H1 (cell line): ENCODE data around the gene GSDMA. TPM values are rescaled to one million over a fixed set of nuclear protein-coding genes. Genes with fewer than 3 reads are reported as not detected.

Experiments
- CTCF ChIA-PET: fragments of 300-600 bp; sonication (Branson Sonifier 250); formaldehyde crosslinking; loops from one replicate; lab custom pipeline; 2021; ENCODE audit not compliant: partially characterized antibody; lab: Charles Lee
- POLR2A ChIA-PET: fragments of 300-600 bp; sonication (Branson Sonifier 250); formaldehyde crosslinking; loops from one replicate; lab custom pipeline; 2021; ENCODE audit warnings: inconsistent platforms; ENCODE audit not compliant: partially characterized antibody; lab: Charles Lee
- DNase-seq, 2 experiments: peaks; one replicate each; pipeline versions ENCODE4 v3.0.0 to v3.0.0-alpha.2; 2010 to 2022; ENCODE audit warnings: low spot score in 2 of 2, low read depth in 1 of 2, mixed read lengths in 1 of 2
- FAIRE-seq: peaks from 2 replicates; lab custom pipeline; 2011; peaks lifted over from hg19 to GRCh38; lab: Jason Lieb, UNC
- H2AFZ ChIP-seq: 2 replicates; pipeline ENCODE4 v1.8.1; 2012; ENCODE audit warnings: low read length, inconsistent platforms
- H2AK5ac ChIP-seq: 2 replicates; pipeline ENCODE4 v1.6.1; 2013; ENCODE audit warnings: low read depth, low read length
- H2BK120ac ChIP-seq: replicated peaks from 2 replicates; pipeline ENCODE3; 2013; ENCODE audit warnings: low read depth, low read length, inconsistent platforms
- H2BK12ac ChIP-seq: 2 replicates; pipeline ENCODE4 v1.6.1; 2013; ENCODE audit warnings: low read depth, low read length
- H2BK15ac ChIP-seq: 2 replicates; pipeline ENCODE4 v1.6.1; 2013; ENCODE audit warnings: low read length
- H2BK20ac ChIP-seq: 2 replicates; pipeline ENCODE4 v1.6.1; 2013; ENCODE audit warnings: low read length
- H2BK5ac ChIP-seq: 2 replicates; pipeline ENCODE4 v1.6.1; 2013; ENCODE audit warnings: low read depth, low read length
- H3K14ac ChIP-seq: 2 replicates; pipeline ENCODE4 v1.6.1; 2013; ENCODE audit warnings: inconsistent platforms; ENCODE audit not compliant: insufficient read length
- H3K18ac ChIP-seq: 2 replicates; pipeline ENCODE4 v1.6.1; 2013; ENCODE audit warnings: low read length; ENCODE audit errors: extremely low read depth
- H3K23ac ChIP-seq: 2 replicates; pipeline ENCODE4 v1.6.1; 2013; ENCODE audit warnings: inconsistent platforms; ENCODE audit not compliant: insufficient read length
- H3K23me2 ChIP-seq: 2 replicates; pipeline ENCODE4 v1.6.1; 2013; ENCODE audit warnings: low read depth, low read length
- H3K27ac ChIP-seq: 2 replicates; pipeline ENCODE4 v1.6.1; 2011; ENCODE audit warnings: low read depth, low read length, inconsistent platforms
- H3K27me3 ChIP-seq, 4 experiments: replicated peaks in 1 of 4; 1 replicate in 1 of 4; 2 replicates in 3 of 4; pipeline versions ENCODE4 v1.6.1 to v1.8.1; 2011 to 2013; ENCODE audit warnings: low read length in 3 of 4, mild to moderate bottlenecking in 3 of 4, inconsistent platforms in 2 of 4, mixed read lengths in 2 of 4, moderate library complexity in 1 of 4; ENCODE audit not compliant: control insufficient read depth in 3 of 4, insufficient read depth in 3 of 4; ENCODE audit errors: extremely low read depth in 1 of 4
- H3K36me3 ChIP-seq, 4 experiments: 2 replicates each; pipeline versions ENCODE4 v1.6.1 to v1.8.1; 2011 to 2013; ENCODE audit warnings: mild to moderate bottlenecking in 4 of 4, low read length in 3 of 4, moderate library complexity in 2 of 4, control low read depth in 1 of 4, inconsistent platforms in 1 of 4; ENCODE audit not compliant: insufficient read depth in 4 of 4, control insufficient read depth in 2 of 4
- H3K4ac ChIP-seq: replicated peaks from 2 replicates; pipeline ENCODE3; 2013; ENCODE audit warnings: low read length, low read depth, mixed read lengths, inconsistent platforms; ENCODE audit not compliant: insufficient read length
- H3K4me1 ChIP-seq, 4 experiments: replicated peaks in 1 of 4; 1 replicate in 1 of 4; 2 replicates in 3 of 4; pipeline versions ENCODE4 v1.6.1 to v1.8.1; 2011 to 2013; ENCODE audit warnings: low read length in 3 of 4, inconsistent platforms in 2 of 4, mixed read lengths in 1 of 4; ENCODE audit not compliant: insufficient read depth in 4 of 4, control insufficient read depth in 3 of 4
- H3K4me2 ChIP-seq, 2 experiments: 2 replicates each; pipeline versions ENCODE4 v1.6.1 to v1.8.1; 2011 to 2013; ENCODE audit warnings: low read depth in 2 of 2, low read length in 2 of 2, control low read depth in 1 of 2, inconsistent platforms in 1 of 2, mild to moderate bottlenecking in 1 of 2; ENCODE audit not compliant: insufficient read depth in 1 of 2
- H3K4me3 ChIP-seq, 4 experiments: fragments of 200-600, 300-600 bp in 1 of 4; sonication (generic), shearing (Covaris generic), sonication (Bioruptor Twin) in 1 of 4; 2 replicates each; pipeline versions ENCODE4 v1.5.1 to v1.8.1; 2011 to 2016; ENCODE audit warnings: low read length in 4 of 4, low read depth in 3 of 4, control low read depth in 2 of 4, inconsistent platforms in 2 of 4, mild to moderate bottlenecking in 2 of 4, mixed read lengths in 1 of 4, moderate library complexity in 1 of 4; ENCODE audit not compliant: insufficient read depth in 2 of 4; ENCODE audit errors: extremely low read depth in 1 of 4
- H3K56ac ChIP-seq: replicated peaks from 2 replicates; pipeline ENCODE3; 2013; ENCODE audit warnings: low read depth, mild to moderate bottlenecking, mixed read lengths, low read length, inconsistent platforms; ENCODE audit not compliant: insufficient read length
- H3K79me1 ChIP-seq: 2 replicates; pipeline ENCODE4 v1.6.1; 2013; ENCODE audit warnings: low read depth, low read length, control low read depth
- H3K79me2 ChIP-seq, 2 experiments: 2 replicates each; pipeline versions ENCODE4 v1.6.1 to v1.8.1; 2012 to 2013; ENCODE audit warnings: low read length in 2 of 2, mild to moderate bottlenecking in 2 of 2, inconsistent platforms in 1 of 2; ENCODE audit not compliant: insufficient read depth in 2 of 2, control insufficient read depth in 1 of 2
- H3K9ac ChIP-seq, 4 experiments: replicated peaks in 1 of 4; 1 replicate in 1 of 4; 2 replicates in 3 of 4; pipeline versions ENCODE4 v1.6.1 to v1.8.1; 2011 to 2013; ENCODE audit warnings: low read depth in 3 of 4, low read length in 3 of 4, control low read depth in 2 of 4, mild to moderate bottlenecking in 2 of 4, moderate library complexity in 2 of 4, inconsistent platforms in 1 of 4; ENCODE audit errors: extremely low read depth in 1 of 4
- H3K9me3 ChIP-seq, 2 experiments: 2 replicates each; pipeline versions ENCODE4 v1.6.1 to v1.8.1; 2012 to 2013; ENCODE audit warnings: mild to moderate bottlenecking in 2 of 2, moderate library complexity in 2 of 2, control low read depth in 1 of 2, inconsistent platforms in 1 of 2, low read depth in 1 of 2, low read length in 1 of 2, mixed read lengths in 1 of 2; ENCODE audit not compliant: insufficient read depth in 2 of 2
- H4K20me1 ChIP-seq, 2 experiments: replicated peaks in 1 of 2; 2 replicates each; pipeline versions ENCODE3 to v1.8.1; 2011 to 2013; ENCODE audit warnings: inconsistent platforms in 2 of 2, low read length in 2 of 2, mild to moderate bottlenecking in 1 of 2; ENCODE audit not compliant: insufficient read depth in 2 of 2, control insufficient read depth in 1 of 2
- H4K5ac ChIP-seq: 2 replicates; pipeline ENCODE4 v1.6.1; 2013; ENCODE audit warnings: low read length, low read depth, mixed read lengths, inconsistent platforms; ENCODE audit not compliant: insufficient read length
- H4K8ac ChIP-seq: 2 replicates; pipeline ENCODE4 v1.8.0; 2013; ENCODE audit warnings: mild to moderate bottlenecking, moderate library complexity, low read length, inconsistent platforms; ENCODE audit not compliant: insufficient read depth; ENCODE audit errors: extremely low read depth
- H4K91ac ChIP-seq: replicated peaks from 2 replicates; pipeline ENCODE3; 2013; ENCODE audit warnings: low read length, mixed read lengths, inconsistent platforms; ENCODE audit not compliant: insufficient read length
- BRCA1 ChIP-seq: IDR thresholded peaks from 2 replicates; pipeline ENCODE4 v1.6.1; 2012; ENCODE audit warnings: low read depth, low read length, improper control_type of control experiment
- CEBPB ChIP-seq: IDR thresholded peaks from 2 replicates; pipeline ENCODE4 v1.6.1; 2012; ENCODE audit warnings: low read depth, low read length
- CTBP2 ChIP-seq: IDR thresholded peaks from 2 replicates; pipeline ENCODE4 v1.7.0; 2011; ENCODE audit warnings: borderline replicate concordance, mild to moderate bottlenecking, moderate library complexity, mixed read lengths, low read length; ENCODE audit not compliant: insufficient read depth, insufficient read length
- POLR2A ChIP-seq, 2 experiments: IDR thresholded peaks; 1 replicate in 1 of 2; 2 replicates in 1 of 2; pipeline ENCODE4 v1.6.1; 2011; ENCODE audit warnings: low read depth in 2 of 2, low read length in 2 of 2, mild to moderate bottlenecking in 2 of 2; ENCODE audit errors: control extremely low read depth in 1 of 2
- SAP30 ChIP-seq: fragments of 300-600 bp; sonication (generic); IDR thresholded peaks from 2 replicates; pipeline ENCODE4 v1.7.1; 2012; ENCODE audit warnings: low read length, moderate library complexity, mild to moderate bottlenecking, inconsistent platforms; ENCODE audit not compliant: insufficient read depth, insufficient replicate concordance
- SIRT6 ChIP-seq: IDR thresholded peaks from one replicate; pipeline ENCODE4 v1.7.1; 2012; ENCODE audit warnings: low read length, inconsistent platforms
- SP1 ChIP-seq: IDR thresholded peaks from 2 replicates; pipeline ENCODE4 v1.6.1; 2011; ENCODE audit warnings: low read depth, low read length
- WGBS, 2 experiments: shearing (Covaris generic) in 1 of 2; methylation state at CpG; one replicate each; pipeline versions ENCODE4 v1.1.6 to v1.1.7; 2013 to 2015; ENCODE audit warnings: low lambda C conversion rate in 2 of 2, mixed read lengths in 2 of 2, inconsistent platforms in 1 of 2, low coverage in 1 of 2, missing lambda C conversion rate in 1 of 2; ENCODE audit not compliant: insufficient replicate concordance in 2 of 2, insufficient coverage in 1 of 2, insufficient read length in 1 of 2; ENCODE audit errors: extremely low coverage in 1 of 2, missing lambda C conversion rate in 1 of 2; 5-methylcytosine and 5-hydroxymethylcytosine counted together
- polyA plus RNA-seq, 7 experiments: library from polyadenylated mRNA; depleted of rRNA in 3 of 7; stranded (reverse) in 5 of 7; unstranded in 2 of 7; fragments of >200 nt in 5 of 7; fragments of 200-250 nt in 2 of 7; gene quantifications; 1 replicate in 5 of 7; 2 replicates in 1 of 7; 4 replicates in 1 of 7; pipeline versions ENCODE4 v1.2.1 to v1.2.3, GENCODE V29; 2011 to 2013; ENCODE audit warnings: missing spikeins in 2 of 7, mixed read lengths in 2 of 7
- total RNA-seq: library from RNA; stranded (reverse); fragmentation: NEBNext Ultra II Directional; extraction: Animal tissue kit (Norgen Biotek cat#: 25700); gene quantifications from 2 replicates; pipeline ENCODE4 v1.2.1, GENCODE V29; 2021

GSDMA gene
- total and polyA plus RNA-seq, 2 of the 8 experiments (the other 6 are each of a cell fraction or from before 2014, with no cell fraction given), result 0.03 TPM; not detected in 1

DNA sequence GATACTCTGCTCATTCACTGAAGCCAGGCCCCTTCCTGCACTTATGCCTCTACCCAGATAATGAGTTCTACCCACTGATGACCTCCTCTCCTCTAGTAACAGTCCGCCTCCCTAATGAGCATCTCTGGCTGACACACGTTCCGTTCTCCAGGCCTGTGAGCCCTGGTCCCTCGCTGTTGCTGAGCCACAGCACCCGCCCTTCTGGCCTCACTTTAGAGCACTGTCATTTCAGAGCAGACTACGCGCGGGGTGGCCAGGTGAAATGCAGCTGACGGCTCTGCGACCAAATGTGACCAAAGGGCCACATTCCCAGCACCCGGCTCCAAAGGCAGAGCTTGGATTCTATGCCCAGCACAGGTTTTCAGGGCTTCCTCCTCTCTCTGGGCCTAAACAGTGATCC, 31.6 kb downstream of the GSDMA start:
- DNase-seq (no peak), FAIRE-seq (no peak)
- Histone ChIP-seq H3K23me2 (no peaks in the 10 kb centered on the region), H3K9me3 (no peaks in the 10 kb centered on the region), H3K36me3 (peaks cover 51 to 80% (median 71%) of the 10 kb centered on the region in 4 experiments), H3K4ac (no peak overlapping the region), H3K14ac (no peak overlapping the region), H4K8ac (no peak overlapping the region), H3K9ac (no peak overlapping the region), H2BK15ac (no peak overlapping the region), H2AK5ac (no peak overlapping the region), H2BK120ac (no peak overlapping the region), H3K79me2 (no peaks in the 10 kb centered on the region), H2BK20ac (no peak overlapping the region), H4K91ac (no peak overlapping the region), H3K18ac (no peak overlapping the region), H3K27ac (no peak overlapping the region), H3K23ac (no peak overlapping the region), H3K4me1 (no peaks in the 10 kb centered on the region), H4K20me1 (peaks cover 0 to 5% of the 10 kb centered on the region in 2 experiments), H2BK5ac (no peak overlapping the region), H4K5ac (no peak overlapping the region), H2AFZ (no peak overlapping the region), H3K4me3 (no peak overlapping the region), H3K27me3 (no peaks in the 10 kb centered on the region), H3K56ac (no peak overlapping the region), H3K79me1 (no peaks in the 10 kb centered on the region), H3K4me2 (no peak overlapping the region), H2BK12ac (no peak overlapping the region)
- POLR2A ChIA-PET, result no interaction called here
- CTCF ChIA-PET, result interaction anchor here (1.5 kb wide), 1 partner anchor 19 kb away, joined by 3 read pairs; no protein-coding TSS in a partner anchor
- 90% methylated on average over 11 of the region's 11 CpGs; no CpG with 5 or more reads in 1 of the 2 experiments for WGBS, 2 experiments
- no peak for TF ChIP-seq BRCA1
- no peak for TF ChIP-seq CEBPB
- TF ChIP-seq POLR2A (IDR thresholded peaks at IDR 0.05; ENCODE audit: control extremely low read depth in 1 of 2, low read depth in 2 of 2, low read length in 2 of 2), result no peak
- TF ChIP-seq SIRT6, result no peak
- no peak for TF ChIP-seq CTBP2
- TF ChIP-seq SAP30, result no peak
- TF ChIP-seq SP1, result no peak
